LNCaP clone FGC (cell line): ENCODE results near the gene MYBPC2.
A peak's percentile ranks its signal among the peaks of the same experiment; 100 is the strongest.

Experiments
- DNase-seq: peaks from one replicate; pipeline ENCODE4 v3.0.0-alpha.2; 2011; ENCODE audit warnings: low read depth
- H3K4me3 ChIP-seq: 2 replicates; pipeline ENCODE4 v1.5.1; 2011; ENCODE audit warnings: mild to moderate bottlenecking, low read depth, low read length, control low read depth
- TF ChIP-seq, protein P1 (sequence below): IDR thresholded peaks from 2 replicates; pipeline ENCODE4 v1.5.1; 2012; ENCODE audit warnings: mild to moderate bottlenecking; ENCODE audit not compliant: control insufficient read depth, insufficient read depth; ENCODE audit errors: extremely low read depth

MYBPC2 gene

DNA sequence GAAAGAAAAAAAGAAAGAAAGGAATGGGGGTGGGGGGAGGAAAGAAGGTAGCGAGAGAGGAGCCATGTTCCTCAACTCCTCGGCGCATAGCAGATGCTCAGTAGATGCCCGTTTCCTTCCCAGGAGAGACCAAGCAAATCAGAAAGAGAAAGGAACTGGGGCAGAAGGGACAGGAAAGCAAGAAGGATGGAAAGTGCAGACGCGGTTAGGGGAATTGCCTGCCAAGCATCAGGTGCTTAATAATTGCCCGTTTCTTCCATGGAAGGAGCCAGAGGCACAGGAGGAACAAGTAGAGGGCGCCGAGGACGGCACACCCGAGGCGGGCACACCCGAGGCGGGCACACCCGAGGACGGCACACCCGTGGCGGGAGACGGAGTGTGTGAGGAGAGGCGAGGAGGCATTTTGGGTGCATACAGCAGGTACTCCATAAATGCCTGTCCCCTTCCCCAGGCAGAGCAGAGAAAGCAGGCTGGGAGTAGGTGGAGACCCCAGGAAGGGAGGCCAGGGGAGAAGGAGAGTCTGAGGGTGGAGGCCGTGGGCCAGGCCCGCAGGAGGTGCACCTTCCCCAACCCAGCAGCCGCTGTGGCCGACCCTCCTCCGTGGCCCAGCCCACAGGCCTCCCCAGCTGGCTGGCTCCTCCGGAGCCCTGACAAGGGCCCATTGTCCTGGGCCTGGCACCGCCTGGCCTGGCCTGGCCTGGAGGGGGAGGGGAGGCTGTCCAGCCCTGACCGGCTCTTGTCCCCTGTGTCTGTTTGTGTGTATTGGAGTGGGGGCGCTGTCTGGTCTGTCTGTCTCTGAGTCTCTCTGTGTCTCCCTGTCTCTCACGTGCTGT is 63.7 kb downstream of the MYBPC2 start:
- TF ChIP-seq, protein P1, sequence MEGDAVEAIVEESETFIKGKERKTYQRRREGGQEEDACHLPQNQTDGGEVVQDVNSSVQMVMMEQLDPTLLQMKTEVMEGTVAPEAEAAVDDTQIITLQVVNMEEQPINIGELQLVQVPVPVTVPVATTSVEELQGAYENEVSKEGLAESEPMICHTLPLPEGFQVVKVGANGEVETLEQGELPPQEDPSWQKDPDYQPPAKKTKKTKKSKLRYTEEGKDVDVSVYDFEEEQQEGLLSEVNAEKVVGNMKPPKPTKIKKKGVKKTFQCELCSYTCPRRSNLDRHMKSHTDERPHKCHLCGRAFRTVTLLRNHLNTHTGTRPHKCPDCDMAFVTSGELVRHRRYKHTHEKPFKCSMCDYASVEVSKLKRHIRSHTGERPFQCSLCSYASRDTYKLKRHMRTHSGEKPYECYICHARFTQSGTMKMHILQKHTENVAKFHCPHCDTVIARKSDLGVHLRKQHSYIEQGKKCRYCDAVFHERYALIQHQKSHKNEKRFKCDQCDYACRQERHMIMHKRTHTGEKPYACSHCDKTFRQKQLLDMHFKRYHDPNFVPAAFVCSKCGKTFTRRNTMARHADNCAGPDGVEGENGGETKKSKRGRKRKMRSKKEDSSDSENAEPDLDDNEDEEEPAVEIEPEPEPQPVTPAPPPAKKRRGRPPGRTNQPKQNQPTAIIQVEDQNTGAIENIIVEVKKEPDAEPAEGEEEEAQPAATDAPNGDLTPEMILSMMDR = no peak
- H3K4me3 ChIP-seq = no peak overlapping the region
- no peak for DNase-seq

DNA sequence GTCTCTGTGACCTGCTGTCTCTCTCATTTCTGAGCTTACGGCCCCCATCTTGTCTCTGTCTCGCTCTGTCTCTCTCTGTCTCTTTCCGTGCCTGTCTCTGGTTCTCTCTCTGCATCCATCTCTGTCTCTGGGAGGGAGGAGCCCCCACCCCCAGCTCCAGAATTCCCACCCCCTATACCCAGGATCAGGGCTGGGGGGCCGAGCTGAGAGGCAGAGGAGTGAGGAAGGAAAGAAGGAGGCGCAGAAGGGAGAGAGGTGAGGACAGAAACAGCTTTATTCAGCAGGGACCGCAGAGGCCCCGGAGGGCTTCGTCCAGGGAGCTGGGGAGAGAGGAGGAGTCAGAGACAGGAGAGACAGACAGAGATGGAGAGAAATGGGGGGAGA is 64.3 kb downstream of the MYBPC2 start:
- TF ChIP-seq, protein P1 = no peak
- no peak for DNase-seq
- no peak overlapping the region for H3K4me3 ChIP-seq

DNA sequence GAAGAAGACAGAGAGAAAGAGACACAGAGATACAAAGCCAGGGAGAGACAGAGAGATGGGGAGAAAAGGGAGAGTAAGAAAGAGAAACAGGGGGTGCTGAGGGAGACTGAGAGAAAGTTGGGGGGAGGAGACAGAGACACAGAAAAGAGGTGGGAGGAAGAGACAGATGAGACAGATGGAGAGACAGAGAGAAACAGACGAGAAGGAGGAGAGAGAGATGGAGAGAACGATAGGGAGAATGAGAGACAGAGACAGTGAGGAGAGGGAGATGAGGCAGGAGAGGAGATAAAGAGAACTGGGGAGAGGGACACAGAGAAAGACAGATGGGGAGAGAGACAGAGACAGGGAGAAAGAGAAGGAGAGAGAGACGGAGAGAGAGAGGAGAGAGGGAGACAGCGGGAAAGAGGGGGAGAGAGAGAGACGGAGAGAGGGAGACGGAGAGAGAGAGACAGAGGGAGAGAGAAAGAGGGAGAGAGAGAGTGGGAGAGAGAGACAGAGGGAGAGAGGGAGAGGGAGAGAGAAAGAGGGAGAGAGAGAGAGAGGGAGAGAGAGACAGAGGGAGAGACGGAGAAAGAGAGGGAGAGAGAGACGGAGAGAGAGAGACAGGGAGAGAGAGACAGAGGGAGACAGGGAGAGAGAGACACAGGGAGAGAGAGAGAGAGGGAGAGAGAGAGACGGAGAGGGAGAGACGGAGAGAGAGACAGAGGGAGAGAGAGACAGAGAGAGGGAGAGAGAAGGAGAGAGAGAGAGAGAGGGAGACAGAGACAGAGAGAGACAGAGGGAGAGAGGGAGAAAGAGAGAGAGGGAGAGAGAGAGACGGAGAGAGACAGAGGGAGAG is 65.7 kb downstream of the MYBPC2 start:
- no peak overlapping the region for H3K4me3 ChIP-seq
- TF ChIP-seq, protein P1 = no peak

DNA sequence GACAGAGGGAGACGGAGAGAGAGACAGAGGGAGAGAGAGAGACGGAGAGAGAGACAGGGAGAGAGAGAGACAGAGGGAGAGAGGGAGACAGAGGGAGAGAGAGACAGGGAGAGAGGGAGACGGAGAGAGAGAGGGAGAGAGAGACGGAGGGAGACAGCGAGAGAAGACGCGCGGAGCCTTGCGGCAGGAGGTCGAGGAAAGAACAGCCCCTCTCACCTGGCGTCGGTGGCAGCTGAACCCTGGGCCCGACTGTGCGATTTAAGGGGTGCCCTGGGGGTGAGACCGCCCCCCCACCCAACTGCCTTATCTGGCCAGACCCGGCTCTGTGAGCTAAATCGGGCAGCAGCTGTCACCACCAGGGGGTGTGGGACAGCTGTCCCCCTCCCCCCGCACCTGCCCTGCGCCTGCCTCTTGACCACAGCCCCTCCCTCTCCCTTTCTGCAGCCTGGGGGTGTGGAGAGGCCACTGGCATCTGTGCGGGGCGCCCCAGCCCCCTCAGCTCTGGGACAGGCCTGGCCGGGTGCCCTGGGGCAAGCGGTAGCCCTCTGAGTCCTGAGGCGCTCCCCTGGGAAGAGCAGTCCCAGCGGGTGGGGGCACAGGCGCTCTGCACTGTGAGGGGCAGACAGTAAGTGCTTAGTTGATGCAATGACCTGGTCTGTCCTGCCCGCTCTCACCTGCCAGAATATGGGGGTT is 67.5 kb downstream of the MYBPC2 start:
- H3K4me3 ChIP-seq = no peak overlapping the region
- TF ChIP-seq, protein P1 = peak; percentile 37; the same call in 1 of the 2 replicates
- no peak for DNase-seq

More for the DNA sequence above, 65.7 kb downstream of the MYBPC2 start:
- DNase-seq = no peak

DNA sequence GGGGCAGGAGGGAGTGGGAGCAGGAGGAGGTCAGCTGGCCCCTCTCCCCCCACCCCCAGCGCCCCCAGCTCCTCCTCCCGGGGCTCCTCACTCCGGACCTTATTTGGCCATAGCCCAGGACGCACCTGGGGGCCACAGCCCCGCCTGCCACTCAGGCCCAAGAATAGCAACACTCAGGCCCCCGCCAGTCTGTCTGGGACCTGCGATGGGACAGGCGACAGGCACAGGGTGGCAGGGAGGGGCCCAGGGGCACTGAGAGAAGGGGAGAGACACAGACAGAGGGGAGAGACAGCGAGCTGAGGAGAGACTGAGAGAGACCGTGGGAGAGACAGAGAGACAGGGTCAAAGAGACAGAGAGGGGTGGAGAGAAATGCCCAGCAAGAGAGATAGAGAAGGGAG is 68.1 kb downstream of the MYBPC2 start:
- no peak for DNase-seq
- TF ChIP-seq, protein P1 = no peak
- H3K4me3 ChIP-seq = no peak overlapping the region

DNA sequence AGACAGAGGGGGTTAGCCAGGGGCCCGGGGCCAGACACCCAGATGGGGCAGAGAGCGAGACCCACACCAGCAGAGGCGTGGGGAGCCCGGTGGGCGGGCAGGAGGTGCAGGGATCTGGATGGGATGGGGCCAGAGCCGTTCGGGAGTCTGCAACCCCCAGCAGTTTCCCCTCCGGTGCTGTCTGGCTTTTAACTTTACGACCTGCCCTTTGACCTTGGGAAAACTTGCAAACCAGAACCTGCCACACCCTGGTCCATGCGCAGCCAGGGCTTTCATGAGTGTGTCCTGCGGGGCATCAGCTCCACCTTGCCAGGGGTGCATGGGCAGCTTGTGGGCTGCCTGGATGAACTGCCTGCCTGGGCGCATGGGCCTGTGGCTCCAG is 68.5 kb downstream of the MYBPC2 start:
- no peak overlapping the region for H3K4me3 ChIP-seq
- TF ChIP-seq, protein P1 = no peak

More for the DNA sequence above, 68.5 kb downstream of the MYBPC2 start:
- no peak for DNase-seq
